Ramos (cell line): ENCODE measurements around the gene SDK1.

ENCODE experiments used
- in situ Hi-C: fragments of 300-500 bp; cut with MboI; formaldehyde crosslinking; loops from one replicate; pipeline ENCODE4 v1.14.3; 2022; ENCODE audit warnings: low sequenced_read_pairs; ENCODE audit not compliant: unreplicated experiment

The SDK1 gene

GRCh38 chr7:4100691-4101090, 799.6 kb downstream of the SDK1 start:
- in situ Hi-C loops: no loop called here

GRCh38 chr7:4102231-4102841, 801.3 kb downstream of the SDK1 start:
- in situ Hi-C loops: no loop called here

GRCh38 chr7:4103352-4104091, 802.5 kb downstream of the SDK1 start:
- in situ Hi-C loops: no loop called here

GRCh38 chr7:4107839-4108238, 806.8 kb downstream of the SDK1 start:
- in situ Hi-C loops: no loop called here

DNA sequence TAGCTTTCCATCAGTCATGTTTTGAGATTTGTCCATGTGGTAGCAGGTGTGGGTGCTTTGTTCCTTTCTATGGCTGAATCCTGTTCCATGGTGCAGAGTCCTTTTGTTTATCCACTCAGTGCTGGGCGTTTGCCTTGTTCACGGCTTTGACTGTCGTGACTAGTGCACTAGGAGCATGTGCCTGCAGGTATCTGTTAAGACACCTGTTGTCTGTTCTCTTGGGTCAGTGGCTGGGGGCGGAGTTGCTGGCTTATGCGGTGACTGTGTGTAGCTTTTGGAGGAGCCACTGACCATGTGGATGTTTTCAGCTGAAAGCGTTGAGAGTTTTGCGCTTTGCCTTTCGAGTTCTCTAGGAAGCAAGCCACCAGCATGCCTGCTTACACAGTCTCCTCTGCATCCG, 807.9 kb downstream of the SDK1 start:
- in situ Hi-C loops: no loop called here

GRCh38 chr7:4109481-4110110, 808.5 kb downstream of the SDK1 start:
- in situ Hi-C loops: no loop called here

GRCh38 chr7:4110438-4110837, 809.4 kb downstream of the SDK1 start:
- in situ Hi-C loops: no loop called here

- in situ Hi-C loops: no loop called here
Observed at GRCh38 chr7:4111166-4111565, 810.1 kb downstream of the SDK1 start.

- in situ Hi-C loops: no loop called here
Observed at GRCh38 chr7:4113271-4113670, 812.2 kb downstream of the SDK1 start.

DNA sequence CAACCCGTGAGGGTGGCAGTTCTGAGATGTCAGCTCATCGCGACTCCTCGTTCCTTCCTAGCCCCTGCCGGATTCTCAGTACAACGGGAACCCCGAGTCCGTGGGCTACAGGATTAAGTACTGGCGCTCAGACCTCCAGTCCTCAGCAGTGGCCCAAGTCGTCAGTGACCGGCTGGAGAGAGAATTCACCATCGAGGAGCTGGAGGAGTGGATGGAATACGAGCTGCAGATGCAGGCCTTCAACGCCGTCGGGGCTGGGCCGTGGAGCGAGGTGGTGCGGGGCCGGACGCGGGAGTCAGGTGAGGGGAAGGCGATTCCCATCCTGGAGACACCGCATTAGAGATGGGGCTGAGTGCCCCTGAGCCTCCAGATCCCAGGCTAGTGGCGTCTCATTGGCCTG, 812.9 kb downstream of the SDK1 start:
- in situ Hi-C loops: no loop called here

DNA sequence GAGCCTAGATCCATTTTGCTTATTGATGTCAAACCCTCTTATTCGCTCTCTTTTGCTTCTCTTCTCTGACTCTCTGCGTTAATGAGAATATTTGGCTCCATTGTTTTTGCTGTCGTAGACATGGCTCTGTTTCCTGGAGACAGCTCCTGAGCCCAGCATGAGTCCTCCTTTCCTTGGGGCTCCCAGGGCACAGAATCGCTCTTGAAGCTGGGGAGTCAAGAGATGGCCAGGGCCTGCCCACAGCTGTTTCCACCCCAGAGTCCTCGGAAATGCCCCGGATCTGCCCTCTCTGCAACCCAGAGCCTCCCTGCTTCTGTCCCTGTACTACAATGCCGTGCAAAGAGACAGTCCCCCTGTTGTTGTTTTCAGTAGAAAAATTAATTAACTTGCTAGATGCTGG, 814.4 kb downstream of the SDK1 start:
- in situ Hi-C loops: no loop called here

GRCh38 chr7:4115941-4116610, 815.0 kb downstream of the SDK1 start:
- in situ Hi-C loops: no loop called here

DNA sequence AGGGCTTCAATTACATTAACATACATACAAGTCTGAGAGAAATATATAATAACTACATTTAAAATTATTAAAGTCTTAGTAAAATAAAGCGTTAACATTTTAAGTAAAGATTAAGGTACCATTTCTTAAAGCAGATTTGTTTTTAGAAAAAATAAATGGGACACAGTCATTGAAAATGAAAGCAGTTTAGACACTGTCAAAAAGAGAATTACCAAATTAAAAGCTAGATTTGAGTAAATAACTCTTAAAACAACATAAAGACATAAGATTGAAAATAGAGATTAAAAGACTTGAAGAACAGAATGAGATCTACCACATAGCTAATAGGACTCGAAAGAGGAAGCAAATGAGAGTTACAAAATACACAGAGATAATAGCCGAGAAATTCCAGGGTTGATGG, 818.8 kb downstream of the SDK1 start:
- in situ Hi-C loops: no loop called here

- in situ Hi-C loops: no loop called here
Observed at GRCh38 chr7:4123346-4123745, 822.3 kb downstream of the SDK1 start.

- in situ Hi-C loops: no loop called here
Observed at GRCh38 chr7:4123823-4124222, 822.8 kb downstream of the SDK1 start.

DNA sequence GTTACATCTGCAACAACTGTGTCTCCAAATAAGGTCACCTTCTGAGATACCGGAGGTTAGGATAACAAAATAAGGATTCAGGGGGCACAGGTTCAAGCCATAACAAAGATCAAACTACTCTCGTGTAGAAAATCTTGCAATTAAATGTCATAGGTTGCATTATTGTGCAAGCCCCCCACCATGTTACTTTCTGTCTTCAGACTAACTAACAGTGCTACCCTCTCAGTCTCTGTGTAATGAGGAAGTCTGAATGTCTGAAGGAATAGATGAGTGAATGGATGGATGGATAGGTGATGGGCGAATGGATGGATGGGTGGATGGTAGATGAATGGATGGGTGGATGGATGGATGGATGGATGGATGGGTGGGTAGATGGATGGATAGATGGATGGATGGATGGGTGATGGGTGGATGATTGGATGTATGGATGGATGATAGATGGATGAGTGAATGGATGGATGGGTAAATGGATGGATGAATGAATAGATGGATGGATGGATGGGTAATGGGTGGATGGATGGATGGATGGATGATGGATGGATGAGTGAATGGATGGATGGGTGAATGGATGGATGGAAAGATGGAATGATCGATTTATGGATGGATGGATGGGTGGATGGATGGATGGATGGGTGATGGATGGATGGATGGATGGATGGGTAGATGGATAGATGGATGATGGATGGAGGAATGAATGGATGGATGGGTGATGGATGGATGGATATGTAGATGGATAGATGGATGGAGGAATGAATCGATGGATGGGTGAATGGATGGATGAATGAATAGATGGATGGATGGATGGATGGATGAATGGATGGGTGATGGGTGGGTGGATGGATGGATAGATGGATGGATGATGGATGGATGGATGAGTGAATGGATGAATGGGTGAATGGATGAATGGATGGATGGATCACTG, 823.8 kb downstream of the SDK1 start:
- in situ Hi-C loops: no loop called here

DNA sequence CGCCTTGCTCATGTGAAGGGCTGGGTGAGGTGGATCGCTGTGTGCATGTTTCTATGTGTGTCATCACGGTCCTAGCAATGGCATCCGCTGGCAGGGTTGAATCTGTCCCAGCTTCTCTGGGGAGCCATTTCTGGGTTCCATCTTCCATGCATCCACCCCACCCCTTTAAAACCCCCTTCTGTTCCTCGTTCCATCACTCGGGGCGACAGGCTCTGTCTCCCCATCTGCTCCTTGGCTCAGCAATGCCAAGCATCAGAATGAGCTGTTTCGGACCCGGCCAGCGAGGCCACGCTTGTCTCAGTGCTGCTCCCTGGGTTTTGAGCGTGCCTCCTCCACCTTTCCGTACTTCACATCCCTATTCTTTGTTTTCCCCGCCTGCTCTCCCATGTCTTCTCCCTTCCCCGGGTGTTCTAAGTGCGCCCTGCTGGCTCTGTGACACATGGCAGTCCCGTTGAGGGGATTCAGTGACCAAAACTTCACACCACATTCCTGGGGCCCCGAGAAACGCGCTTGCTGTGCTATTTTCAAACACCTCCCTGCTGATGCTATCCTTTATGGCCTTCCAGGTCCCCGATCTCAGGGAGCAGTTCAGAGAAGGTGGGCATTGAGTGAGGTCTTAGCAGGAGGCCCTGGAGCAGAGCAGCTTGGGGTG, 827.0 kb downstream of the SDK1 start:
- in situ Hi-C loops: no loop called here

DNA sequence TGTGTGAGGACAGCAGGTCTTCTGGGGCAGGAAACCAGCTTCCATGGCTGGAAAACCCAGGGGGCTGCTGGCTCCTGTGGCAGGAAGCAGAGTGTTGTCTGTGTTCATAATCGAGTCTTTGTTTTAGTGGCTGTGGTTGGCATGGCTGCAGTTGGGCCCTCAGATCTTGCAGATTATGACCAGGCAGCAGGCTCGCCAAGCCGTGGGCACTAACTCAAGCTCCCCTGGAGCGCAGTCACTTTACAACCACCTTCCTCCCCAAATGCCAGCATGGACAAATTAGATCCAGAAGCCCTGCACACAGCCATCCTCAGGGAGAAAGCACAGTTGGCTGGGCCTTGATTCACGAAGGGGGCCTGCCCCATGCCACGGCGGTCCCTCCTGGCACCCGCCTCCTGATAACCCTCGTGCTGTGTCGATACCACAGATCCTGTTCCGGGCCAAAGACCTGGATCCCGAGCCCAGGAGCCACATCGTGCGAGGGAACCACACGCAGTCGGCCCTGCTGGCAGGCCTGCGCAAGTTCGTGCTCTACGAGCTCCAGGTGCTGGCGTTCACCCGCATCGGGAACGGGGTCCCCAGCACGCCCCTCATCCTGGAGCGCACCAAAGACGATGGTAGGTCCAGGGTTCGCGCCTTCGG, 828.5 kb downstream of the SDK1 start:
- in situ Hi-C loops: no loop called here

GRCh38 chr7:4131063-4131462, 830.0 kb downstream of the SDK1 start:
- in situ Hi-C loops: no loop called here
